KG1 (cell line): ENCODE results near the gene OSBPL8.
"Not testable (repeated sequence)": the region's sequence is repeated elsewhere in the genome, so short reads cannot be mapped to it uniquely, and the experiment has no call there.

Source experiments
- DNase-seq: peaks from one replicate; lab custom pipeline; 2025; lab: John Stamatoyannopoulos, UW

OSBPL8 gene

GRCh38 chr12:76348079-76348901 is 211.3 kb downstream of the OSBPL8 start, which contains the start of gene BBS10:
BBS10 (minus strand) TSS chr12:76348415; CDS start chr12:76348358, 57 bp downstream.
- DNase-seq: peak; percentile 67

DNA sequence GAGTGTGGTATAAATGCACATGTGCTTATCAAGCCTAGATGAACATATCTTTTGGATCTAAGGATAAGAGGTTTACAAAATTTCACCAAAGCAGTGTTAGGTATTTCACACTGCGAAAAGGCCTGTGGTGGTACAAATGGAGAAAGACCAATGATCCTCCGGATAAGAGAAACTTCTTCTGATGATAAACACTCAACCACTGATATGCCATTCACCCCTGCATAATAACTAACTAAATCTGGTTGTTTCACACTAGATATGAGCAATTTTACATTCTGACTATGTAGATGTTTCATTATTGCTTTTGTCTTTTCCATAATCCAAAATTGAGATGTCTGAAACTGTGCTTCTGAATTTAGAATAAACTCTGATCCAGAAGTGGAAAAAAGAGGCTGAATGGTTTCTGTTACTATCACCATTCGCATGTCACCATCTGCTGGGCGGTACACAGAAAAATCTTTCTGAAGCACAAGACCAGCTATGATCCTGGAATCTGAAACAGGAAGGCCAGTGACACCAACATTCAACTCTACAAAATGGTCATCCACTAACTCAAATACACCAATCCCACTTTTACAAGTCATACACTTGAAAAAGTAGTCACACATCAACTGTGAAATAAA is 212.7 kb downstream of the OSBPL8 start:
- no peak for DNase-seq

DNA sequence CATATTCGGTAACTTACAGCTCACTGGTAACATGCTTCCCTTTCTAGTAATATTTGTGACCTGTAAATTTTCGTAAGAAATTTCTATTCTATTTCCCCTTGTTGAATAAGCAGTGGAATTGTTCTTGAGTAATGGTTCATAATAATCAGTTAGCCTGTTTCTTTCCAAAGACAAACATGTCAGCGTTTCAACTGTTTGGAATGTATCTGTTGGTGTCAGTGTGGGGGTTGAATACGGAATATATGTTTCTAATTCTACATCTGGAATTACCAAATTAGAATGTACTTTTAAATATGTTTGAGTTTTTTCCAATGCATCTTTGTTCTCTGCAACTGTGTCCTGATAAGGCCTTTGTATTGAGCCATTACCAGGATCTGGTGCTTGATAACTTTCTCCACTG is 213.3 kb downstream of the OSBPL8 start:
- no peak for DNase-seq

DNA sequence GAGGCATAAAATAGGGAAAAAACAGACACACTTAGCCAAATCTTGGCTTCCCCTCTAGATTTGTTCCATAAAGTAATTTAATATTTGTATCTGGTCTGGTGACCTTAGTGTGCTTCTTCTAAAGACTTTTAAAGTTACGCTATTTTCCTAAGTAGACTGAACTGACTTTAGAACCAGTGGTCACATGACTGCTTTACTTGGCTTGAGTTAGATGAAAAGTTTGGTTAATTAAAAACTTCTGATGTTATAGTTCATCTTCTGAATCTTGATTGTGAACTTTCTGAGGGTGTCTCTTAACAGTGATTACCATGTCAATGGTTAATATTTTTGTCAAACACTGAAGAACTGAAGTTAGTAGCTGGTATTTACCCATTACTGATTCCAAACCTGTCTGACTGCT is 214.0 kb downstream of the OSBPL8 start:
- no peak for DNase-seq

GRCh38 chr12:76341436-76342030 is 218.0 kb downstream of the OSBPL8 start:
- no peak for DNase-seq

DNA sequence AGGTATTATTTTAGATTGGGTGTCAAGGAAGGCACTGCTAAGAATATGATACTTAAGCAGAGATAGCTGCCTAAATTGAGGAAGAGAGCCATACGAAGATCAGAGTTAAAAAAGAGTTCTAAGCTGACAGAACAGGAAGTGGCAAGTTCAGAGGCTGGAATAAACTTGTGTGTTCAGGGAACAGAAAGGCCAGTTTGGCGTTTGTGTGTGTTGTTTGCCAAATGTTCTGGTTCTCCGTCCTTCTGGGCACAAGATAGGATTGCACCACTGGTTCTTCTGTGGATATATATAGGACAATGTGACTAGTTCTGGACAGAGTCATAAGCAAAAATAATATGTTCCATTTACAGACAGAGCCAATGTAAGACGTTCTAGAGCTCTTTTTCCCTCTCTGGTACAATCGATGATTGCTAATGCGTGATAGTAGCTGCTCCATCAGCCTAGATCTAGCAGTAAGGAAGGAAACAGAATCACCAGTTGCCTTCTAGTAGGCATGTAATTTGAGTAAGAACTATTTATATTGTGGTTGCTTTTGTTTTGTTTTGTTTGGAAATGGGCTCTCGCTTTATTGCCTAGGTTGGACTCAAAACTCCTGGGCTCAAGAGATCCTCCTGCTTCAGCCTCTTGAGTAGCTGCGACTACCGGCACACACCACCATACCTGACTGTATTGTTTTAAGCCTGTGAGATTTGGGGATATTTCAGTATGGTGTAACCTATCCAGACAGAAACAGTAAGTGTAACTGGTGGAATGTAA is 218.7 kb downstream of the OSBPL8 start:
- DNase-seq: no peak

- DNase-seq: no peak
Observed at GRCh38 chr12:76337583-76337982, 222.0 kb downstream of the OSBPL8 start.

DNA sequence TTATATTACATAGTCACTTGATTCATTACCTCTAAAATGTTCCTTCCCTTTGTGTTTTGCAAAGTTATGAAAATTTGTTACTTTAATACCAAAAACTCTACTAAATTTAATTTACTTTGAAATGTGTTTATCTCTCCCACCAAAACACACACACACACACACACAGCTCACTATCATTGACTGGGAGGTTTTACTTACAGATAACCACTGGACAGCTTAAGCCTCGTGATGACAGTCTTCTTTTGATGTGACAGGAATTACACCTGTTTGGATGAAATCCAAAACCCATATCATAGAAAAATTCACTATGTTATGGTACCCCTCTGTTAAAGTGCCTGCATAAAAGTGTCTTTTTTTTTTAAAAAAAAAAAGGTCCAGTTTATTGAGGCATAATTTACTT is 227.0 kb downstream of the OSBPL8 start:
- DNase-seq: no peak

- no peak for DNase-seq
Observed at GRCh38 chr12:76329606-76330005, 230.0 kb downstream of the OSBPL8 start.

- DNase-seq: no peak
Observed at GRCh38 chr12:76329159-76329558, 230.4 kb downstream of the OSBPL8 start.

- DNase-seq: not testable (repeated sequence)
Observed at GRCh38 chr12:76319595-76320319, 239.8 kb downstream of the OSBPL8 start.

GRCh38 chr12:76318773-76319594 is 240.6 kb downstream of the OSBPL8 start:
- no peak for DNase-seq

- DNase-seq: no peak
Observed at GRCh38 chr12:76317976-76318375, 241.6 kb downstream of the OSBPL8 start.

- DNase-seq: no peak
Observed at GRCh38 chr12:76316468-76316867, 243.1 kb downstream of the OSBPL8 start.

DNA sequence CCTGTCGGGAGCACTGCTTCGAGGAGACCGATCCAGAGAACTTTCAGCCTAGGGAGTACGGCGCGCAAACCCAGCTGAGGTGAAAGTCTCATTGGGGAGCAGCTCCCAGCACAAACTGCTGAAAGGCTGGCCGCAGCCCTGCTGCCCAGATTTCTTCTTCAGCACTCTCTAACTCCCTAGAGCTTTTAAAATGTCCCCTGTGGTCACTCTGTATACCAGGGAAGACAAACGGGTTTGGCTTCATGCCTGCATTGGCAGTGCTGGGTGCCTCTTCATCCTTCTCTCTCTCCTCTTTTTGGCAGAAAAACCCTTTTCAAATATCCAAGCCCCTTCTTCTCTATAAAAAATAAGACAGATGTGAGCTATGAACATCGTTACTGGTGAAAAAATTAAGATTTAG is 246.3 kb downstream of the OSBPL8 start:
- DNase-seq: no peak

DNA sequence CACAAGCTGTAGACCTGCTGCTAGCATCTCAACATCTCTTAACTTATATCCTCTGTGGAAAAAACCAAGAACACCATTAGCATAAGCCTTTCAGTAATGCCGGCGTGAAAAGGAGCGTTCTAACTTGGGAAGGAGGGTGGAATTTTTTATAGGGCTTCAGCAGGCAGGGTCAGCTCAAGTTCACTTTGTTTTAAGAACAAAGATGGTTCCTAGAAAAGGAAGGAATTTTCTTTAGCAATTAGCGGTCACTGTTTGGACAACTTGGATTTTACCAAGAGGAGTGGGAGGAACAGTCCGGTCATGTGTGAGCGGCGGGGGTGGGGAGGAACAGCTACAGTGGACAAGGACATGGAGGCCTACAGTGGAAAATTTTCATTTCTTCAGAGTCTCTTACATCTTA is 247.3 kb downstream of the OSBPL8 start:
- DNase-seq: no peak

- DNase-seq: no peak
Observed at GRCh38 chr12:76311796-76312195, 247.8 kb downstream of the OSBPL8 start.

GRCh38 chr12:76310110-76310509 is 249.5 kb downstream of the OSBPL8 start:
- no peak for DNase-seq

- DNase-seq: no peak
Observed at GRCh38 chr12:76308866-76309265, 250.7 kb downstream of the OSBPL8 start.

- DNase-seq: no peak
Observed at GRCh38 chr12:76307083-76307482, 252.5 kb downstream of the OSBPL8 start.

GRCh38 chr12:76303989-76304460 is 255.5 kb downstream of the OSBPL8 start:
- no peak for DNase-seq
